GM18861 (cell line): Measurements from ENCODE around the gene FLT3LG.

Experiments used
- ATAC-seq: cut with Tn5 transposase; IDR thresholded peaks from one replicate; pipeline ENCODE4 v1.9.1; 2021; ENCODE audit not compliant: unreplicated experiment

Gene FLT3LG

DNA sequence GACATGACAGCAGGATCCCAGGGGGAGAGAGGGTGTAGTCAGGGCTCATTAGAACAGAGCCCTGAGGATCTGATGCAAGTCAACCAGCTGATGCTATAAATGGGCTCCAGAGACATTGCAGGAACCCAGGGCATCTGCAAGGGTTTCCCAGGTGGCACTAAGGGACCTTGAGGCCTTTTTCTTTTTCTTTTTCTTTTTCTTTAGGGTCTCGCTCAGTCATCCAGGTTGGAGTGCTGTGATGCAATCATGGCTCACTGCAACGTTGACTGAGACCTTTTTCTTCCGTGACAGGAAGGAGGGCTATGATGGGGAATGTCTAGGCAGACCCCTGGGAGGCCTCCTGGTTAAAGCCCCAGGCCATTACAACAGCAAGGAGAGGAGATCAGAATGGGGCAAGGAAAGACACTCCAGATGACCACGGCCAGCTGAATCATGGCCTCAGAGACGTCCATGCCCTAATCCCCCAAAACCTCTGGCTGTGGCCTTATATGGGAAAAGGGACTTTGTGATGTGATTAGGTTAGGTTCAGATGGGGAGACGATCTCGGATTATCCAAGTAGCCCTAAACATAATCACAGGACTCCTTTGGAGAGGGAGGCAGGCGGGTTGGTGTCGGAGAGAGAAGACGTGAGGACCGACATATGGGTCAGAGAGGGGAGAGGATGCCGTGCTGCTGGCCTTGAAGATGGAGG lies 33.9 kb downstream of the FLT3LG start:
- no peak for ATAC-seq

DNA sequence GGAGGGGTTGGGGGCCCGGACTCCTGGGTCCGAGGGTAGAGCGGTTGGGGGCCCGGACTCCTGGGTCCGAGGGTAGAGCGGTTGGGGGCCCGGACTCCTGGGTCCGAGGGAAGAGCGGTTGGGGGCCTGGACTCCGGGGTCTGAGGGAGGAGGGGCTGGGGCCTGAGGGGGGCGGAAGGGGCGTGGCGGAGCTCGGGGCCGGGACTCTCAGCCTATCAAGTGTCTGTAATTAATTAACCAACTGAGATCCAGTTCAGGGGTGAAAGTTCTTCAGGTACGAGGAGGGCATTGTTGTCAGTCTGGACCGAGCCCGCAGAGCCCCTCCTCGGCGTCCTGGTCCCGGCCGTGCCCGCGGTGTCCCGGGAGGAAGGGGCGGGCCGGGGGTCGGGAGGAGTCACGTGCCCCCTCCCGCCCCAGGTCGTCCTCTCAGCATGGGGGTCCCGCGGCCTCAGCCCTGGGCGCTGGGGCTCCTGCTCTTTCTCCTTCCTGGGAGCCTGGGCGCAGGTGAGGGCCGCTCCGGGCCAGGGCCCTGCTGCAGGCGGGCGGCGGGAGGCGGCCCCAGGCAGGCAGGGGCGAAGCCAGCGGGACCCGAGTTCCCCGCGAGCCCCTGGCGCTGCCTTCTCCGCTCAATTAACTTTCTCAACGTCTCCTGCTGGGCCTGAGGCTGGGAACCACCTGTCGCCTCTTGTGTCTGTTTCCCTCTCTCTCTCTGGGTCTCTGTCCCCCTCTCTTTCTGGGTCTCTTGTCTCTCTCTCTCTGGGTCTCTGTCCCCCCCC lies 39.1 kb downstream of the FLT3LG start:
- ATAC-seq, result no peak

DNA sequence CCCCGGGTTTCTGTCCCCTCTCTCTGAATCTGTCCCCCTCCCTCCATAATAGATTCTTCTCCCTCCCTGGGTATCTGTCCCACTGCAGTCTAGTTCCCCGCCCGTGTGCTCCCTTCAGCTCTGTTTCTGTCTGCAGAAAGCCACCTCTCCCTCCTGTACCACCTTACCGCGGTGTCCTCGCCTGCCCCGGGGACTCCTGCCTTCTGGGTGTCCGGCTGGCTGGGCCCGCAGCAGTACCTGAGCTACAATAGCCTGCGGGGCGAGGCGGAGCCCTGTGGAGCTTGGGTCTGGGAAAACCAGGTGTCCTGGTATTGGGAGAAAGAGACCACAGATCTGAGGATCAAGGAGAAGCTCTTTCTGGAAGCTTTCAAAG lies 39.7 kb downstream of the FLT3LG start:
- no peak for ATAC-seq

DNA sequence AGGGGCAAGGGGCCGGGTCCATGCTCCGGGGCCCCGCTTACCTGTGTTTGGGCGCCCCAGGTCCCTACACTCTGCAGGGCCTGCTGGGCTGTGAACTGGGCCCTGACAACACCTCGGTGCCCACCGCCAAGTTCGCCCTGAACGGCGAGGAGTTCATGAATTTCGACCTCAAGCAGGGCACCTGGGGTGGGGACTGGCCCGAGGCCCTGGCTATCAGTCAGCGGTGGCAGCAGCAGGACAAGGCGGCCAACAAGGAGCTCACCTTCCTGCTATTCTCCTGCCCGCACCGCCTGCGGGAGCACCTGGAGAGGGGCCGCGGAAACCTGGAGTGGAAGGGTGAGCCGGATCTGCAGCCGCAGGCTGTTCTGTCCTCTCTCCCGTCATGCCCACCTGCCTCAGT lies 40.1 kb downstream of the FLT3LG start:
- ATAC-seq, result no peak

DNA sequence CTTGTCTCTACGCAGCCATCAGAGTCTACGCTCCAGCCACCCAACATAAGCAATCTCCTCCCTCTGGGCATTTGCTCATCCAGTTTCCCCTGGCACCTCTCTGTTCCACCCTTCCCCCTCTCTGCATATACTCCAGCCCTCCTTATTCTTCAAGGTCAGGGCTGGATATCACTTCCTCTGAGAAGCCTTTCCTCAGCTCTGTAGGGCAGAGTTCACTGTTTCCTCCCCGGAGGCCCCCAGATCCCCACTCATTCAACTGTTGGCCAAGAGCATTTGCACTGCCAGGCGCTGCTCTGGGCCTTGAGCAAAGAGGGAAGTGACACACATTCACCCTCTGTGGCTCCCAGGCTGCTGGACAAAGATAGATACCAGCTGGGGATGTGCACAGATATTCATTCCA lies 41.8 kb downstream of the FLT3LG start:
- ATAC-seq, result no peak

DNA sequence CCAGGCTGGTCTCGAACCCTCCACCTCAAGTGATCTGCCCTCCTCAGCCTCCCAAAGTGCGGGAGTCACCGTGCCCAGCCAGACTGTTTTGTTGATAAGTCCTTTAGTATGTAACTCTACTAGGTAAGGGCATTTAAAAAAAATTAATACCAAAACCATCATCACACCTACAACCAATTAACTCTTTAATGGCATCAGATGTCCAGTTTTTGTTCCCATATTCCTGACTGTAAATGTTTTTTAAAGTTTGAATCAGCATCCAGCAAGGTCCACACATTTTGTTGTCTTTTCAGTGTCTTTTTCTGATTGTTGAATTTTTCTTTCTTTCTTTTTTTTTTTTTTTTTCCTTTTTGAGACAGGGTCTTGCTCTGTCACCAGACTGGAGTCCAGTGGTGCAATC lies 44.0 kb downstream of the FLT3LG start:
- ATAC-seq, result no peak

DNA sequence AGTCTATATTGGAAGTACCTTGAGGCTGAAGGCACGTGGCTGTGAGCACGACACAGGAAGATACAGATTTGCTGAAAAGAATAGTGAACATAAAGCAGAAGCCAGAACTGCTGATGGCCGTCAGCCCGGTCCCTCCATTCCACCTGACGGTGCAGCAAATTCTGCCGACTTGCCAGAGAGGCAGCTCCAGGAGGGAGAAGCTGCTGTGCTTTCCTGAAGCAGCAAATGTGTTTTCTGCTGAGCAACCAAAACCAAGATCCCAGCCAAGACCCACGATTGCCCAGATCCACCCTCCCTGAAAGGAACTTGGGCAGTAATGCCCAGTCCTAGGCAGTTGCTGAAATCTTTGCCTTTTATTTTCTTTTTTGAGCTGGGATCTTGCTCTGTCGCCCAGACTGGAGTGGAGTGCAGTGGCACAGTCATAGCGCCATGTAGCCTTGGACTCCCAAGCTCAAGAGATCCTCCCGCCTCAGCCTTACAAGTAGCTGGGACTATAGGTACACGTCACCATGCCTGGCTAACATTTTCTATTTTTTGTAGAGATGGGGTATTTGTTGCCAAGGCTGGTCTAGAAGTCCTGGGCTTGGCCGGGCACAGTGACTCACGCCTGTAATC lies 46.8 kb downstream of the FLT3LG start:
- ATAC-seq, result no peak

DNA sequence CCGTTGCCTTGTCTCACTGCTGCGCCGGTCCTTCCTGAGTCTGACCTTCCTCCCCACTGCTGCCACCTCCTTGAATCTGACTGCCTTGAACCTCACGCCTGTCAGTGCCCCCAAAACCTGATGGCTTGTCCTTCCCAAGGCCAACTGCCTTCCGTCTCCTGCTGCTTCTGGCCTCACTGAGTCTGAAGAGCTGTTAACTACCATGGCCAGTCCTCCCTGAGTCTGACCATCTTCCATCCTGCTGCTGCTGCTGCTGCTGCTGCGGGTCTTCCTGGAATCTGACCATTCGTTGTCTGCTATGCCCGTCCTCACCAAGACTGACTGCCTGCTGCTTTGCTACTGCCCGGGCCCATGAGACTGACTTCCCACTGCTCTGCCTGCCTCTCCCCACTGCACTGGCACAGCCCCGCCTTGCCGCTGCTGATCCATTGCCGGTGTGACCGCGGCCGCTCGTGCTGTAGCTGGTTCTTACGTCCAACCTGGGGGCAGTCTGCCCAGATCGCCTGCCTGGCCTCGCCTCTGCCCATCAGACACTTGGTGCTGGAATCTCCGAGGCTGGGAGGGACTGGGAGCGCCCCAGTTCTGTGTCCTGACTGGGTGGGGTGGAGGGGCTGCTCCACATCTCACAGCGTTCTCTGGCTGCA lies 50.9 kb downstream of the FLT3LG start:
- ATAC-seq, result no peak

DNA sequence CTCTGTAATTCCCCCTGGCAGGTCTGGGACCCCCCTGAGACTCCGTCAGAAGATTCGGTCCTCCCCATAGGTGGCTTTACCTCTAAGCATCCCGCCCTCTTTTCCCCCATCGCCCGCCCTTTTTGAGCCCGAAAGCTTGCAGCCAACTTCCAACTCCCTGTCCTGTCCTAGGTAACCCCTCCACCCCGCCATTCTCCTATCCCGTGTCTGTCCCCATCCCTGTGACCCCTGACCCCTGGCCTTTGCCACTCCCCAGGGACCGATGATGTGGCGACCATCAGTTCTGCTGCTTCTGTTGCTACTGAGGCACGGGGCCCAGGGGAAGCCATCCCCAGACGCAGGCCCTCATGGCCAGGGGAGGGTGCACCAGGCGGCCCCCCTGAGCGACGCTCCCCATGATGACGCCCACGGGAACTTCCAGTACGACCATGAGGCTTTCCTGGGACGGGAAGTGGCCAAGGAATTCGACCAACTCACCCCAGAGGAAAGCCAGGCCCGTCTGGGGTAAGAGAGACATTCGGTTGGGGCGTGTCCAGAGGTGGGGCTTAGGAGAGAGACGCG lies 54.3 kb downstream of the FLT3LG start:
- ATAC-seq, result no peak

DNA sequence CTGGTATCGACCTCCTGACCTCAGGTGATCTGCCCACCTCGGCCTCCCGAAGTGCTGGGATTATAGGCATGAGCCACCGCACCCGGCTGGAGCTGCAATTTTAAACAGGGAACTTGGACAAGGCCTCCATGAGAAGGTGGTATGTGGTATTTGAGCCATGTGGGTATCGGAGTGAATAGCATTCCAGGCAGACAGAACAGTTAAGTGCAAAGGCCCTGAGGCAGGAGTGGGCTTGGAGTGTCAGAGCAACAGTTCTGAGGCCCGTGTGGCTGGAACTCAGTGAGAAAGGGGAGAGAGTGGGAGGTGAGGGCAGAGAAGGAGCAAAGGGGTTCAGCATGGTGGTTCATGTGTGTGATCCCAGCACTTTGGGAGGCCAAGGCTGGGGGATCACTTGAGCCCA lies 56.7 kb downstream of the FLT3LG start:
- no peak for ATAC-seq

DNA sequence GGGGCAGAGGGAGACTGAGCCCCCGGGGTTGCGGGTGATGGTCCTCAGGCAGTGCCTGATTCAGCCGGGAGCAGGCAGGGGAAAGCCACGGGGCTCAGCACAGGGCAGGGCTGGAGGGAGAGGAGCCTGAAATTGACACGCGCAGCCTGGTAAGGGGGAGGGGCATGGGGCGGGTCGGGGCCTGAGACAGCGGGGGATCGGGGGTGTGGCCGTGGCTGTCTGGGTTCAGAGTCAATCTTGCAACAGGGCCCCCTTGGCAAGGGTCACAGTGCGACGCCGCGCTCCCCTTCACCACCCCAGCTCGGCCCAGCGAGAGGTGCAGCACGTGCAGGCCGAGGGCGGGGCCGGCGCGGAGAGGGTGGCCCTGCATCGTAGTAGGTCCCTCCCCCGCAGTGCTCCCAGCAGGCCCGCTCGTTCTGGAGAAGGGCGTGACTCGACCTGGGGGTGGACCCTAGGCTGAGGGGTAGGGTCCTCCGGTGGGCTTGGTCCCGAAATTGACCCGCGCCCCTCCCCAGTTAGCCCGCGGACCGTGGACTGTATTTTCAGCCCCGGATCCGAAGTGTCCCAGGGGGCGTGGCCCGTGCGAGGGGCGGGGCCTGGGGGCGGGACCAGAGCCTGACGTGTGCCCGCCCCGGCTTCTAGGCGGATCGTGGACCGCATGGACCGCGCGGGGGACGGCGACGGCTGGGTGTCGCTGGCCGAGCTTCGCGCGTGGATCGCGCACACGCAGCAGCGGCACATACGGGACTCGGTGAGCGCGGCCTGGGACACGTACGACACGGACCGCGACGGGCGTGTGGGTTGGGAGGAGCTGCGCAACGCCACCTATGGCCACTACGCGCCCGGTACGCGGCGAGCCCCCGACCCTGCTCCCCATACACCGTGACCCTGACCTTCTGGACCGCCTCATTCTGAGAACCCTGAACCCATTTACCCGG lies 59.8 kb downstream of the FLT3LG start:
- peak; percentile 60 for ATAC-seq

DNA sequence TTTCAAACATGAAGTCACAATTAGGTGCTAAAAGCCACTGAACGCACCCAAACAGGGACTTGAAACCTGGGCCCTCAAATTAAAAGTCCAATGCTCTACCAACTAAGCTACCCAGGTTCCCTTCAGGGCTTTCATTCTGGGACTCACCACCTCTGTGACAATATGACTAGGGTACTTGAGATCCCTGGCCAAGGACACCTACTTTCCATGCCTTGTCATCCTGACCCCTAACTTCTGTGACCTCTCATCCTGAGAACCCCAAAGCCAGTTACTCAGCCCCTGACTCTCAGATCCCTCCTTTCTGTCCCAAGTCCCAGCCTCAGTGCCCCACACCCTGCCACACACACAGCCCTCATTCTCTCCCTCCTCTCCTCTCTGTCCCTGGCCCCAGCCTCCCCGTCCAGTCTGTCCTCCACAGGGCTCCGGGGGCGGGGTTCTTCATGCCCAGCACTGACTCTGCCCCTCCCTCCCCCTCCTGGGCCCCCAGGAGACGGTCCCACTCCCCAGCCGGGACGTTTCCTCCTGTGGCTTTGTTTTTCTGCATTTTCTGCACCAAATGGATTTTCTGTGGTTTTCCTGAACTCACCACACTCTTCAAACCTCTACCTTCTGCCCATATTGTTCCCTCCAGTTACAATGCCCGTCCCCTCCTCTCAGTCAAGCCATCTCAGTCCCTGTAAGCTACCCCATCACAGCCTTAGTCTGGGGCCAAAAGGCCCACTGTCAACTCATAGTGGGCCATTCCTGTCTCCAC lies 60.8 kb downstream of the FLT3LG start:
- no peak for ATAC-seq
